SIG-M5 (cell line): Measurements from ENCODE around the gene C4A.
"Not testable (repeated sequence)": the region's sequence is repeated elsewhere in the genome, so short reads cannot be mapped to it uniquely, and the experiment has no call there.

Experiments
- DNase-seq: peaks from one replicate; lab custom pipeline; 2025; lab: John Stamatoyannopoulos, UW

The C4A gene

GRCh38 chr6:31958741-31959739 lies 22.8 kb upstream of the C4A start, which contains the start of the genes NELFE and SKIC2:
Gene NELFE, minus strand, starts transcription at chr6:31958971. Its CDS starts 525 bp downstream, at chr6:31958446.
Gene SKIC2, plus strand, starts transcription at chr6:31959175. Its CDS starts 18 bp downstream, at chr6:31959193.
- peak; percentile 64 for DNase-seq

- DNase-seq = no peak
Observed at GRCh38 chr6:31961616-31962015, 20.2 kb upstream of the C4A start.

- no peak for DNase-seq
Observed at GRCh38 chr6:31963921-31964320, 17.9 kb upstream of the C4A start.

- DNase-seq = no peak
Observed at GRCh38 chr6:31965700-31966099, 16.2 kb upstream of the C4A start.

GRCh38 chr6:31966506-31966905 lies 15.4 kb upstream of the C4A start:
- DNase-seq = no peak

GRCh38 chr6:31966997-31967925 lies 14.6 kb upstream of the C4A start:
- DNase-seq = no peak

GRCh38 chr6:31967926-31968320 lies 13.9 kb upstream of the C4A start:
- no peak for DNase-seq

- no peak for DNase-seq
Observed at GRCh38 chr6:31968326-31968725, 13.5 kb upstream of the C4A start.

- DNase-seq = no peak
Observed at GRCh38 chr6:31968791-31969711, 12.8 kb upstream of the C4A start.

GRCh38 chr6:31969712-31970603 lies 11.9 kb upstream of the C4A start:
- no peak for DNase-seq

GRCh38 chr6:31970604-31971271 lies 11.1 kb upstream of the C4A start:
- no peak for DNase-seq

GRCh38 chr6:31971279-31971992 lies 10.4 kb upstream of the C4A start:
- no peak for DNase-seq

GRCh38 chr6:31971993-31972708 lies 9.7 kb upstream of the C4A start, which contains the start of gene DXO:
Gene DXO, minus strand, starts transcription at chr6:31972138. Its CDS starts 463 bp downstream, at chr6:31971675.
- DNase-seq = peak; percentile 85

- no peak for DNase-seq
Observed at GRCh38 chr6:31972709-31973350, 9.0 kb upstream of the C4A start.

- not testable (repeated sequence) for DNase-seq
Observed at GRCh38 chr6:31976065-31976464, 5.8 kb upstream of the C4A start.

- no peak for DNase-seq
Observed at GRCh38 chr6:31977816-31978431, 3.9 kb upstream of the C4A start.

- DNase-seq = no peak
Observed at GRCh38 chr6:31978831-31979230, 3.0 kb upstream of the C4A start.
